ENCODE data around the gene NCBP2.

- TF ChIP-seq CTCF (IDR thresholded peaks at IDR 0.05) (no peak), EZH2 (IDR thresholded peaks at IDR 0.05) (no peak), EZH2phosphoT487 (IDR thresholded peaks at IDR 0.05) (no peak)
These were observed 34.6 kb upstream of the NCBP2 start for GRCh38 chr3:196976941-196977340.

Data from neural progenitor cell (in vitro differentiated cells).